Measurements from ENCODE around the gene TUBA4A.

The TUBA4A gene

DNA sequence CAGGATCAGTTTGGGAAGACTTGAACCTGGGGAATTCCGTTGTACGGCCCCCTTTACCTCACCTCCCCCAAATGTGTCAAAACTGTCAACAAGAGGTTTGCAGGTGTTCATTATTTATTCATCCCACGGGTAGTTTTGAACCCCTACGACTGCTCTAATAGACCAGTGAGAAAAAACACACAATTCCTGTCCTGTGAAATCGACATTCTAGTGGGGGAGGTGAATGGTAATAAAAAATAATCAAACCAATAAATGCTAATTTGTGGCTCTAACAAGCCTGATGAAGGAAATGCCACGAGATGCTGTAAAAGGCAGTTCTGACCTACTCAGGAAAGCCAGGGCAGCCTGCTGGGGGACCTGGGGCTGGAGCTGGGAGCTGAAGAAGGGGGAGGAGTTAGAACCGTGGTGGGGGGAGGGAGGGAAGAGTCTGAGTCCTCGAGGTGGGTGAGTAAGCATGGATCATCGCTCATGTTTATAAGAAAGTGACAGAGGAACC is 25.0 kb upstream of the TUBA4A start:
- ChIA-PET POLR2A (interaction anchor here (0.6 to 1.8 kb wide), 15 partner anchors 13 to 102 kb away, joined by 3 to 18 read pairs (median 6); partner anchors contain the start of genes ABCB6, ANKZF1, ATG9A and CNPPD1), CTCF (interaction anchor here (0.6 to 15.0 kb wide), 18 partner anchors 8 to 1007 kb away, joined by 3 to 297 read pairs (median 4); partner anchors contain the start of genes GLB1L, STK16, TUBA4A and TUBA4B)
- Histone ChIP-seq H3K9me3 (ENCODE audit: control insufficient read depth, insufficient read depth, low read depth, low read length) (no peaks in the 10 kb centered on the region), H3K27ac (ENCODE audit: extremely low read depth, low read depth, low read length) (peak overlapping the region; percentile 45), H3K4me3 (ENCODE audit: low read depth, low read length) (peak overlapping the region; percentile 54), H3K4me1 (ENCODE audit: control insufficient read depth, insufficient read depth, low read length) (peaks cover 6% of the 10 kb centered on the region), H3K36me3 (ENCODE audit: control insufficient read depth in 2 of 2, insufficient read depth in 1 of 2, low read length in 2 of 2) (peaks cover 0 to 35% of the 10 kb centered on the region in 2 experiments; a peak in 1 of 3 replicates)
- no peak for TF ChIP-seq ZNF792 (tag by site-specific recombination; IDR thresholded peaks at IDR 0.05)
- TF ChIP-seq ZNF19 (tag by site-specific recombination; IDR thresholded peaks at IDR 0.05; ENCODE audit: low read depth), result no peak
- TF ChIP-seq, protein P1, sequence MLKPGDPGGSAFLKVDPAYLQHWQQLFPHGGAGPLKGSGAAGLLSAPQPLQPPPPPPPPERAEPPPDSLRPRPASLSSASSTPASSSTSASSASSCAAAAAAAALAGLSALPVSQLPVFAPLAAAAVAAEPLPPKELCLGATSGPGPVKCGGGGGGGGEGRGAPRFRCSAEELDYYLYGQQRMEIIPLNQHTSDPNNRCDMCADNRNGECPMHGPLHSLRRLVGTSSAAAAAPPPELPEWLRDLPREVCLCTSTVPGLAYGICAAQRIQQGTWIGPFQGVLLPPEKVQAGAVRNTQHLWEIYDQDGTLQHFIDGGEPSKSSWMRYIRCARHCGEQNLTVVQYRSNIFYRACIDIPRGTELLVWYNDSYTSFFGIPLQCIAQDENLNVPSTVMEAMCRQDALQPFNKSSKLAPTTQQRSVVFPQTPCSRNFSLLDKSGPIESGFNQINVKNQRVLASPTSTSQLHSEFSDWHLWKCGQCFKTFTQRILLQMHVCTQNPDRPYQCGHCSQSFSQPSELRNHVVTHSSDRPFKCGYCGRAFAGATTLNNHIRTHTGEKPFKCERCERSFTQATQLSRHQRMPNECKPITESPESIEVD (tag by site-specific recombination; IDR thresholded peaks at IDR 0.05), result no peak
- no peak for TF ChIP-seq BCL11B (tag by site-specific recombination; IDR thresholded peaks at IDR 0.05; ENCODE audit: low read depth)
- no peak for TF ChIP-seq RBAK (tag by site-specific recombination; IDR thresholded peaks at IDR 0.05)
- no peak for TF ChIP-seq KLF9 (tag by site-specific recombination; IDR thresholded peaks at IDR 0.05; ENCODE audit: low read depth)
- TF ChIP-seq ZNF10 (tag by site-specific recombination; IDR thresholded peaks at IDR 0.05), result no peak
- TF ChIP-seq KLF10 (tag by site-specific recombination; IDR thresholded peaks at IDR 0.05), result no peak
- no peak for TF ChIP-seq ZNF571 (tag by site-specific recombination; IDR thresholded peaks at IDR 0.05)
- no peak for TF ChIP-seq ZNF514 (tag by site-specific recombination; IDR thresholded peaks at IDR 0.05)
- TF ChIP-seq ZNF548 (tag by site-specific recombination; IDR thresholded peaks at IDR 0.05), result no peak
- TF ChIP-seq HOXC10 (CRISPR knock-in tag; IDR thresholded peaks at IDR 0.05), result no peak
- peak; percentile 58; the same call in 1 of the 2 replicates for TF ChIP-seq ZBTB17 (tag by site-specific recombination; IDR thresholded peaks at IDR 0.05)
- TF ChIP-seq ZNF629 (tag by site-specific recombination; IDR thresholded peaks at IDR 0.05), result no peak
- TF ChIP-seq, protein P2, sequence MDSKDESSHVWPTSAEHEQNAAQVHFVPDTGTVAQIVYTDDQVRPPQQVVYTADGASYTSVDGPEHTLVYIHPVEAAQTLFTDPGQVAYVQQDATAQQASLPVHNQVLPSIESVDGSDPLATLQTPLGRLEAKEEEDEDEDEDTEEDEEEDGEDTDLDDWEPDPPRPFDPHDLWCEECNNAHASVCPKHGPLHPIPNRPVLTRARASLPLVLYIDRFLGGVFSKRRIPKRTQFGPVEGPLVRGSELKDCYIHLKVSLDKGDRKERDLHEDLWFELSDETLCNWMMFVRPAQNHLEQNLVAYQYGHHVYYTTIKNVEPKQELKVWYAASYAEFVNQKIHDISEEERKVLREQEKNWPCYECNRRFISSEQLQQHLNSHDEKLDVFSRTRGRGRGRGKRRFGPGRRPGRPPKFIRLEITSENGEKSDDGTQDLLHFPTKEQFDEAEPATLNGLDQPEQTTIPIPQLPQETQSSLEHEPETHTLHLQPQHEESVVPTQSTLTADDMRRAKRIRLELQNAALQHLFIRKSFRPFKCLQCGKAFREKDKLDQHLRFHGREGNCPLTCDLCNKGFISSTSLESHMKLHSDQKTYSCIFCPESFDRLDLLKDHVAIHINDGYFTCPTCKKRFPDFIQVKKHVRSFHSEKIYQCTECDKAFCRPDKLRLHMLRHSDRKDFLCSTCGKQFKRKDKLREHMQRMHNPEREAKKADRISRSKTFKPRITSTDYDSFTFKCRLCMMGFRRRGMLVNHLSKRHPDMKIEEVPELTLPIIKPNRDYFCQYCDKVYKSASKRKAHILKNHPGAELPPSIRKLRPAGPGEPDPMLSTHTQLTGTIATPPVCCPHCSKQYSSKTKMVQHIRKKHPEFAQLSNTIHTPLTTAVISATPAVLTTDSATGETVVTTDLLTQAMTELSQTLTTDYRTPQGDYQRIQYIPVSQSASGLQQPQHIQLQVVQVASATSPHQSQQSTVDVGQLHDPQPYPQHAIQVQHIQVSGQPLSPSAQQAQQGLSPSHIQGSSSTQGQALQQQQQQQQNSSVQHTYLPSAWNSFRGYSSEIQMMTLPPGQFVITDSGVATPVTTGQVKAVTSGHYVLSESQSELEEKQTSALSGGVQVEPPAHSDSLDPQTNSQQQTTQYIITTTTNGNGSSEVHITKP (tag by site-specific recombination; IDR thresholded peaks at IDR 0.05), result no peak; the same call in 1 of the 2 replicates
- TF ChIP-seq, protein P3, sequence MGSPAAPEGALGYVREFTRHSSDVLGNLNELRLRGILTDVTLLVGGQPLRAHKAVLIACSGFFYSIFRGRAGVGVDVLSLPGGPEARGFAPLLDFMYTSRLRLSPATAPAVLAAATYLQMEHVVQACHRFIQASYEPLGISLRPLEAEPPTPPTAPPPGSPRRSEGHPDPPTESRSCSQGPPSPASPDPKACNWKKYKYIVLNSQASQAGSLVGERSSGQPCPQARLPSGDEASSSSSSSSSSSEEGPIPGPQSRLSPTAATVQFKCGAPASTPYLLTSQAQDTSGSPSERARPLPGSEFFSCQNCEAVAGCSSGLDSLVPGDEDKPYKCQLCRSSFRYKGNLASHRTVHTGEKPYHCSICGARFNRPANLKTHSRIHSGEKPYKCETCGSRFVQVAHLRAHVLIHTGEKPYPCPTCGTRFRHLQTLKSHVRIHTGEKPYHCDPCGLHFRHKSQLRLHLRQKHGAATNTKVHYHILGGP (tag by site-specific recombination; IDR thresholded peaks at IDR 0.05), result no peak
- no peak for TF ChIP-seq ZNF768 (tag by site-specific recombination; IDR thresholded peaks at IDR 0.05)
- TF ChIP-seq ZNF121 (tag by site-specific recombination; IDR thresholded peaks at IDR 0.05), result no peak
- no peak for TF ChIP-seq ZSCAN23 (tag by site-specific recombination; IDR thresholded peaks at IDR 0.05)
- peak; percentile 30; the same call in 1 of the 2 replicates for TF ChIP-seq ZNF600 (tag by site-specific recombination; IDR thresholded peaks at IDR 0.05)
- TF ChIP-seq PRDM1 (tag by site-specific recombination; IDR thresholded peaks at IDR 0.05), result peak; percentile 77
- TF ChIP-seq ZNF169 (tag by site-specific recombination; IDR thresholded peaks at IDR 0.05), result no peak
- no peak for TF ChIP-seq ZNF16 (tag by site-specific recombination; IDR thresholded peaks at IDR 0.05; ENCODE audit: low read depth)
- TF ChIP-seq, protein P4, sequence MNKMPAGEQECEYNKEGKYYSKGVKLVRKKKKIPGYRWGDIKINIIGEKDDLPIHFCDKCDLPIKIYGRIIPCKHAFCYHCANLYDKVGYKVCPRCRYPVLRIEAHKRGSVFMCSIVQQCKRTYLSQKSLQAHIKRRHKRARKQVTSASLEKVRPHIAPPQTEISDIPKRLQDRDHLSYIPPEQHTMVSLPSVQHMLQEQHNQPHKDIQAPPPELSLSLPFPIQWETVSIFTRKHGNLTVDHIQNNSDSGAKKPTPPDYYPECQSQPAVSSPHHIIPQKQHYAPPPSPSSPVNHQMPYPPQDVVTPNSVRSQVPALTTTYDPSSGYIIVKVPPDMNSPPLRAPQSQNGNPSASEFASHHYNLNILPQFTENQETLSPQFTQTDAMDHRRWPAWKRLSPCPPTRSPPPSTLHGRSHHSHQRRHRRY (tag by site-specific recombination; IDR thresholded peaks at IDR 0.05), result no peak
- TF ChIP-seq ZNF626 (tag by site-specific recombination; IDR thresholded peaks at IDR 0.05), result no peak
- TF ChIP-seq, protein P5, sequence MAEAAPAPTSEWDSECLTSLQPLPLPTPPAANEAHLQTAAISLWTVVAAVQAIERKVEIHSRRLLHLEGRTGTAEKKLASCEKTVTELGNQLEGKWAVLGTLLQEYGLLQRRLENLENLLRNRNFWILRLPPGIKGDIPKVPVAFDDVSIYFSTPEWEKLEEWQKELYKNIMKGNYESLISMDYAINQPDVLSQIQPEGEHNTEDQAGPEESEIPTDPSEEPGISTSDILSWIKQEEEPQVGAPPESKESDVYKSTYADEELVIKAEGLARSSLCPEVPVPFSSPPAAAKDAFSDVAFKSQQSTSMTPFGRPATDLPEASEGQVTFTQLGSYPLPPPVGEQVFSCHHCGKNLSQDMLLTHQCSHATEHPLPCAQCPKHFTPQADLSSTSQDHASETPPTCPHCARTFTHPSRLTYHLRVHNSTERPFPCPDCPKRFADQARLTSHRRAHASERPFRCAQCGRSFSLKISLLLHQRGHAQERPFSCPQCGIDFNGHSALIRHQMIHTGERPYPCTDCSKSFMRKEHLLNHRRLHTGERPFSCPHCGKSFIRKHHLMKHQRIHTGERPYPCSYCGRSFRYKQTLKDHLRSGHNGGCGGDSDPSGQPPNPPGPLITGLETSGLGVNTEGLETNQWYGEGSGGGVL (tag by site-specific recombination; IDR thresholded peaks at IDR 0.05), result peak; percentile 95
- TF ChIP-seq ZSCAN30 (tag by site-specific recombination; IDR thresholded peaks at IDR 0.05), result no peak
- TF ChIP-seq, protein P6, sequence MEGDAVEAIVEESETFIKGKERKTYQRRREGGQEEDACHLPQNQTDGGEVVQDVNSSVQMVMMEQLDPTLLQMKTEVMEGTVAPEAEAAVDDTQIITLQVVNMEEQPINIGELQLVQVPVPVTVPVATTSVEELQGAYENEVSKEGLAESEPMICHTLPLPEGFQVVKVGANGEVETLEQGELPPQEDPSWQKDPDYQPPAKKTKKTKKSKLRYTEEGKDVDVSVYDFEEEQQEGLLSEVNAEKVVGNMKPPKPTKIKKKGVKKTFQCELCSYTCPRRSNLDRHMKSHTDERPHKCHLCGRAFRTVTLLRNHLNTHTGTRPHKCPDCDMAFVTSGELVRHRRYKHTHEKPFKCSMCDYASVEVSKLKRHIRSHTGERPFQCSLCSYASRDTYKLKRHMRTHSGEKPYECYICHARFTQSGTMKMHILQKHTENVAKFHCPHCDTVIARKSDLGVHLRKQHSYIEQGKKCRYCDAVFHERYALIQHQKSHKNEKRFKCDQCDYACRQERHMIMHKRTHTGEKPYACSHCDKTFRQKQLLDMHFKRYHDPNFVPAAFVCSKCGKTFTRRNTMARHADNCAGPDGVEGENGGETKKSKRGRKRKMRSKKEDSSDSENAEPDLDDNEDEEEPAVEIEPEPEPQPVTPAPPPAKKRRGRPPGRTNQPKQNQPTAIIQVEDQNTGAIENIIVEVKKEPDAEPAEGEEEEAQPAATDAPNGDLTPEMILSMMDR (tag by site-specific recombination; IDR thresholded peaks at IDR 0.05), result no peak
